SK-N-SH treated with all-trans-retinoic acid at 6 μM for 48 hours (cell line): ENCODE results near the gene ACTN3.

ENCODE experiments used
- CSDC2 ChIP-seq: fragments of 250-450 bp; sonication (Bioruptor Pico); IDR thresholded peaks from 2 replicates; pipeline ENCODE4 v1.5.0; 2020; ENCODE audit warnings: mild to moderate bottlenecking, moderate library complexity
- OSR1 ChIP-seq: fragments of 250-450 bp; sonication (Bioruptor Pico); IDR thresholded peaks from 2 replicates; pipeline ENCODE4 v1.8.0; 2022; ENCODE audit warnings: moderate library complexity, mild to moderate bottlenecking, inconsistent platforms
- PPARA ChIP-seq: fragments of 250-450 bp; sonication (Bioruptor Pico); IDR thresholded peaks from 2 replicates; pipeline ENCODE4 v1.5.0; 2020; ENCODE audit warnings: mild to moderate bottlenecking, borderline replicate concordance
- RARB ChIP-seq: fragments of 250-450 bp; sonication (Bioruptor Pico); IDR thresholded peaks from 2 replicates; pipeline ENCODE4 v1.8.0; 2021; ENCODE audit warnings: mild to moderate bottlenecking, moderate library complexity
- TOX ChIP-seq: fragments of 250-450 bp; sonication (Bioruptor Pico); IDR thresholded peaks from 2 replicates; pipeline ENCODE4 v1.8.0; 2021; ENCODE audit warnings: mild to moderate bottlenecking, moderate library complexity, borderline replicate concordance
- ZC3H10 ChIP-seq: fragments of 250-450 bp; sonication (Bioruptor Pico); IDR thresholded peaks from 2 replicates; pipeline ENCODE4 v1.5.1; 2021; ENCODE audit warnings: mild to moderate bottlenecking, moderate library complexity
- ZFP3 ChIP-seq: fragments of 250-450 bp; sonication (Bioruptor Pico); IDR thresholded peaks from 2 replicates; pipeline ENCODE4 v1.5.0; 2020; ENCODE audit warnings: mild to moderate bottlenecking, moderate library complexity
- ZNF565 ChIP-seq: fragments of 450-650 bp; formaldehyde crosslinking; conservative IDR thresholded peaks from 2 replicates; pipeline ENCODE4 v1.5.0; 2020; ENCODE audit warnings: low read depth, mild to moderate bottlenecking, moderate library complexity
- TF ChIP-seq, protein P1 (sequence below): fragments of 250-450 bp; sonication (Bioruptor Pico); IDR thresholded peaks from 2 replicates; pipeline ENCODE4 v1.5.1; 2021; ENCODE audit warnings: mild to moderate bottlenecking, moderate library complexity

DNA sequence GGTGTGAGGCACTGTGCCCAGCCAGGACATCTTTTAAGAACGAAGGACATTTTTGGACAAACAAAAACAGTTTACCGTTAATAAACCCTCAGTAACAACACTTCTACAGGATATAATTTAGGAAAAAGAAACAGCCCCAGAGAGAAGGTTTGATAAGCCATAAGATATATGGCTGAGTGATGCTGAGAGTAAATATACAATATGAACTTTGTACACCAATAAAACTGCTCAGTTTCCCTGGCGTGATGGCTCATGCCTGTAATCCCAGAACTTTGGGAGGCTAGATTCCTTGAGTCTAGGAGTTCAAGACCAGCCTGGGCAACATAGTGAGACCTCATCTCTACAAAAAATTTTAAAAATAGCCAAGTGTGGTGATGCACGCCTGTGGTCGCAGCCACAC, 48.2 kb upstream of the ACTN3 start:
- TF ChIP-seq, protein P1, sequence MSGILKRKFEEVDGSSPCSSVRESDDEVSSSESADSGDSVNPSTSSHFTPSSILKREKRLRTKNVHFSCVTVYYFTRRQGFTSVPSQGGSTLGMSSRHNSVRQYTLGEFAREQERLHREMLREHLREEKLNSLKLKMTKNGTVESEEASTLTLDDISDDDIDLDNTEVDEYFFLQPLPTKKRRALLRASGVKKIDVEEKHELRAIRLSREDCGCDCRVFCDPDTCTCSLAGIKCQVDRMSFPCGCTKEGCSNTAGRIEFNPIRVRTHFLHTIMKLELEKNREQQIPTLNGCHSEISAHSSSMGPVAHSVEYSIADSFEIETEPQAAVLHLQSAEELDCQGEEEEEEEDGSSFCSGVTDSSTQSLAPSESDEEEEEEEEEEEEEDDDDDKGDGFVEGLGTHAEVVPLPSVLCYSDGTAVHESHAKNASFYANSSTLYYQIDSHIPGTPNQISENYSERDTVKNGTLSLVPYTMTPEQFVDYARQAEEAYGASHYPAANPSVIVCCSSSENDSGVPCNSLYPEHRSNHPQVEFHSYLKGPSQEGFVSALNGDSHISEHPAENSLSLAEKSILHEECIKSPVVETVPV (CRISPR knock-in tag) = no peak
- TF ChIP-seq OSR1 (CRISPR knock-in tag) = no peak
- TF ChIP-seq ZC3H10 (CRISPR knock-in tag) = no peak
- no peak for TF ChIP-seq RARB
- TF ChIP-seq TOX = no peak
- no peak for TF ChIP-seq ZNF565 (CRISPR knock-in tag)
- no peak for TF ChIP-seq CSDC2 (CRISPR knock-in tag)
- no peak for TF ChIP-seq ZFP3 (CRISPR knock-in tag)
- TF ChIP-seq PPARA (CRISPR knock-in tag) = no peak
